DND-41 (cell line): ENCODE measurements around the gene KCNG2.

Source experiments
- EZH2 ChIP-seq: IDR thresholded peaks from 3 replicates; pipeline ENCODE4 v1.6.1; 2012; ENCODE audit warnings: borderline replicate concordance, low read depth, mild to moderate bottlenecking, moderate library complexity, low read length, inconsistent platforms; ENCODE audit not compliant: severe bottlenecking
- TF ChIP-seq, protein P1 (sequence below): IDR thresholded peaks from 2 replicates; pipeline ENCODE4 v1.5.1; 2012; ENCODE audit warnings: borderline replicate concordance, low read length, moderate library complexity, mild to moderate bottlenecking; ENCODE audit not compliant: poor library complexity, severe bottlenecking; ENCODE audit errors: extremely low read depth

- no peak for TF ChIP-seq EZH2
- TF ChIP-seq, protein P1, sequence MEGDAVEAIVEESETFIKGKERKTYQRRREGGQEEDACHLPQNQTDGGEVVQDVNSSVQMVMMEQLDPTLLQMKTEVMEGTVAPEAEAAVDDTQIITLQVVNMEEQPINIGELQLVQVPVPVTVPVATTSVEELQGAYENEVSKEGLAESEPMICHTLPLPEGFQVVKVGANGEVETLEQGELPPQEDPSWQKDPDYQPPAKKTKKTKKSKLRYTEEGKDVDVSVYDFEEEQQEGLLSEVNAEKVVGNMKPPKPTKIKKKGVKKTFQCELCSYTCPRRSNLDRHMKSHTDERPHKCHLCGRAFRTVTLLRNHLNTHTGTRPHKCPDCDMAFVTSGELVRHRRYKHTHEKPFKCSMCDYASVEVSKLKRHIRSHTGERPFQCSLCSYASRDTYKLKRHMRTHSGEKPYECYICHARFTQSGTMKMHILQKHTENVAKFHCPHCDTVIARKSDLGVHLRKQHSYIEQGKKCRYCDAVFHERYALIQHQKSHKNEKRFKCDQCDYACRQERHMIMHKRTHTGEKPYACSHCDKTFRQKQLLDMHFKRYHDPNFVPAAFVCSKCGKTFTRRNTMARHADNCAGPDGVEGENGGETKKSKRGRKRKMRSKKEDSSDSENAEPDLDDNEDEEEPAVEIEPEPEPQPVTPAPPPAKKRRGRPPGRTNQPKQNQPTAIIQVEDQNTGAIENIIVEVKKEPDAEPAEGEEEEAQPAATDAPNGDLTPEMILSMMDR, result no peak
These were observed 27.3 kb upstream of the KCNG2 start for GRCh38 chr18:79770501-79770815.
